Esophagus muscularis mucosa (tissue), 3 donors: ENCODE measurements around the gene KCNE4.

Source experiments
- CTCF ChIP-seq, 3 experiments: fragments of 200-600 bp in 2 of 3; fragments of 450-650 bp in 1 of 3; sonication (generic) in 2 of 3; IDR thresholded peaks; one replicate each; pipeline ENCODE4 v1.5.1; 2017 to 2019; ENCODE audit warnings: antibody characterized with exemption in 3 of 3, mild to moderate bottlenecking in 2 of 3, moderate library complexity in 1 of 3
- POLR2AphosphoS5 ChIP-seq, 2 donors: sonication (generic); formaldehyde crosslinking; IDR thresholded peaks; one replicate each; pipeline ENCODE4 v1.6.1; 2017; ENCODE audit warnings: antibody characterized with exemption in 2 of 2

GRCh38 chr2:223005496-223005895 lies 46.5 kb upstream of the KCNE4 start:
- TF ChIP-seq CTCF (IDR thresholded peaks at IDR 0.05): no peak
- TF ChIP-seq POLR2AphosphoS5 (IDR thresholded peaks at IDR 0.05): no peak
